ENCODE results near the gene FAM222B. TPM values are rescaled to one million over a fixed set of nuclear protein-coding genes. Genes with fewer than 3 reads are reported as not detected.

Gene FAM222B
- total and polyA plus RNA-seq, 9 of the 15 experiments (the other 6 are each of a cell fraction or from before 2014, with no cell fraction given): 4.0 to 34.6 (median 7.5) TPM

DNA sequence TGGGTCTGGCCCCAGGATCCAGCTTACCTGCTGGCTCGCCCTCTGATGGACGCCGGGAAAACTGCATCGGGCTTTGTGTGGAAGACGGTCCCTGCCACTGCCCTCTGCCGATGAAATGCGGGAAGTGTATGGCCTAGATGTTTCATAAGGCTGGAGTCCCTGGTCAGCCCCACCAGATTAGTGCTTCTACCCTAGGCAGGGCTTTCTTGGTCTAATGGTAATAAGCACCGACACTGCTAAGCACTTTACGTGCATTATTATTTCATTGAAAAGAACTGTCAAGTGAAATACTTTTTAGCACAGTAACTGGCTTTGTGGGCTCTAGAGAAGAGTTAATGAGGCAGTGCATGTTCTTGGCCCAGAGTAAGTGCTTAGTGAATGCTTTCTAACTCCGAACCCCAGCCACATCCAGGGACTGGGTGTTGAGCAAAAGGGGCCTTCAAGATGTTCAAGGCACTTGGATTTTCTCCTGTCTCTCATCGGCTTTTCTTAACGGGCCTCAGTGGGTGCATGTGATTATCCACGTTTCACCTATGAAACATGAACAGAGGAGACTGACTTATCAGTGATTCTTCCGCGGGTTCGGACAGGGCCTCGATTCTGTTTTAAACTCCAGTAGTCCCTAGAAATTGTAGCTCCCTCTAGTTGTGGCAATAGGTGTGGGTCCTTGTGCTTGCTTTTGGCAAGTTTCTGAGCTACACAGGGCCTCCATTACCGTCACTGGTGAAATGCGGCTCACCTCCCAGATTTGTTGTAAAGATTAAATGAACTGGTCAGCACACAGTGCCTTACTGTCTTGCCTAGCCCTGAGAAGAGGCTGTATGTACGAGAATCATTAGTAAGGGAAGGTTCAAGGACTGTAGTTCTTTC, 92.2 kb downstream of the FAM222B start:
- H2AFZ ChIP-seq (ENCODE audit: low read depth, low read length): no peak overlapping the region
- intact Hi-C loops (cut with micrococcal nuclease) (loop anchor here (1.0 kb wide), 1 partner anchor 23 kb away; no protein-coding TSS in a partner anchor), in situ Hi-C loops (cut with MboI) (no loop called here)
- no peaks in the 10 kb centered on the region for H3K27me3 ChIP-seq (ENCODE audit: control insufficient read depth in 2 of 2, insufficient read depth in 2 of 2, low read length in 2 of 2)
- ATAC-seq (peak; percentile 87), FAIRE-seq (peak; percentile 99), DNase-seq (ENCODE audit: extremely low read depth in 1 of 4, low spot score in 3 of 4) (peak; percentile 80 to 98 (median 87))
- TSS peak; percentile 13 for BruUV-seq (replicated peaks)
- H3K9ac ChIP-seq (ENCODE audit: insufficient read depth in 1 of 2, low read depth in 2 of 2, low read length in 2 of 2): peak overlapping the region; percentile 9 to 49; a peak in 1 of 4 replicates
- ChIA-PET CTCF (ENCODE audit: low intra/inter-chr PET ratio) (interaction anchor here (0.6 to 6.8 kb wide), 9 partner anchors 15 to 152 kb away, joined by 3 to 117 read pairs (median 4); partner anchors contain the start of genes DHRS13, NEK8 and TLCD1), POLR2A (interaction anchor here (0.6 to 17.4 kb wide), 22 partner anchors 8 to 201 kb away, joined by 3 to 367 read pairs (median 4); partner anchors contain the start of genes NEK8, PHF12, RPL23A and TLCD1)
- H3K79me2 ChIP-seq (ENCODE audit: control insufficient read depth, insufficient read depth, low read length): peaks cover 46% of the 10 kb centered on the region
- H3K36me3 ChIP-seq (ENCODE audit: control insufficient read depth, insufficient read depth, low read length): peaks cover 68% of the 10 kb centered on the region
- H3K4me1 ChIP-seq (replicated peaks in 1 of 2; ENCODE audit: control insufficient read depth in 2 of 2, insufficient read depth in 2 of 2, low read length in 2 of 2): peaks cover 20 to 36% of the 10 kb centered on the region in 2 experiments
- peaks cover under 1% of the 10 kb centered on the region for H3K9me1 ChIP-seq (ENCODE audit: control insufficient read depth, insufficient read depth, low read length)
- peak overlapping the region; percentile 22 for H3K4me2 ChIP-seq (ENCODE audit: insufficient read depth, low read length)
- H3K4me3 ChIP-seq: no peak overlapping the region
- no peaks in the 10 kb centered on the region for H3K9me3 ChIP-seq (replicated peaks; ENCODE audit: control insufficient read depth, insufficient read depth, low read depth, low read length)
- H3K27ac ChIP-seq (ENCODE audit: extremely low read depth, low read depth, low read length): peak overlapping the region; percentile 37; the same call in 2 of the 3 replicates
- 27% methylated on average over 20 of the region's 20 CpGs for WGBS (ENCODE audit: insufficient coverage, low coverage, missing lambda C conversion rate)
- peaks cover 21% of the 10 kb centered on the region for H4K20me1 ChIP-seq (replicated peaks; ENCODE audit: control insufficient read depth, insufficient read depth, low read length)
- peak; percentile 55; the same call in 1 of the 2 replicates for TF ChIP-seq TARDBP (IDR thresholded peaks at IDR 0.05)
- TF ChIP-seq, protein P1, sequence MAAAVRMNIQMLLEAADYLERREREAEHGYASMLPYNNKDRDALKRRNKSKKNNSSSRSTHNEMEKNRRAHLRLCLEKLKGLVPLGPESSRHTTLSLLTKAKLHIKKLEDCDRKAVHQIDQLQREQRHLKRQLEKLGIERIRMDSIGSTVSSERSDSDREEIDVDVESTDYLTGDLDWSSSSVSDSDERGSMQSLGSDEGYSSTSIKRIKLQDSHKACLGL (CRISPR knock-in tag; IDR thresholded peaks at IDR 0.05; ENCODE audit: borderline replicate concordance, poor library complexity, severe bottlenecking): no peak
- TF ChIP-seq, protein P2, sequence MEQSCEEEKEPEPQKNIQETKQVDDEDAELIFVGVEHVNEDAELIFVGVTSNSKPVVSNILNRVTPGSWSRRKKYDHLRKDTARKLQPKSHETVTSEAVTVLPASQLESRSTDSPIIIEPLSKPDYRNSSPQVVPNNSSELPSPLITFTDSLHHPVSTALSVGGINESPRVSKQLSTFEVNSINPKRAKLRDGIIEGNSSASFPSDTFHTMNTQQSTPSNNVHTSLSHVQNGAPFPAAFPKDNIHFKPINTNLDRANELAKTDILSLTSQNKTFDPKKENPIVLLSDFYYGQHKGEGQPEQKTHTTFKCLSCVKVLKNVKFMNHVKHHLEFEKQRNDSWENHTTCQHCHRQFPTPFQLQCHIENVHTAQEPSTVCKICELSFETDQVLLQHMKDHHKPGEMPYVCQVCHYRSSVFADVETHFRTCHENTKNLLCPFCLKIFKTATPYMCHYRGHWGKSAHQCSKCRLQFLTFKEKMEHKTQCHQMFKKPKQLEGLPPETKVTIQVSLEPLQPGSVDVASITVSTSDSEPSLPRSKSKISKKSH (CRISPR knock-in tag; IDR thresholded peaks at IDR 0.05): no peak
- no peak for TF ChIP-seq ZNF324 (CRISPR knock-in tag; IDR thresholded peaks at IDR 0.05)
- TF ChIP-seq, protein P3, sequence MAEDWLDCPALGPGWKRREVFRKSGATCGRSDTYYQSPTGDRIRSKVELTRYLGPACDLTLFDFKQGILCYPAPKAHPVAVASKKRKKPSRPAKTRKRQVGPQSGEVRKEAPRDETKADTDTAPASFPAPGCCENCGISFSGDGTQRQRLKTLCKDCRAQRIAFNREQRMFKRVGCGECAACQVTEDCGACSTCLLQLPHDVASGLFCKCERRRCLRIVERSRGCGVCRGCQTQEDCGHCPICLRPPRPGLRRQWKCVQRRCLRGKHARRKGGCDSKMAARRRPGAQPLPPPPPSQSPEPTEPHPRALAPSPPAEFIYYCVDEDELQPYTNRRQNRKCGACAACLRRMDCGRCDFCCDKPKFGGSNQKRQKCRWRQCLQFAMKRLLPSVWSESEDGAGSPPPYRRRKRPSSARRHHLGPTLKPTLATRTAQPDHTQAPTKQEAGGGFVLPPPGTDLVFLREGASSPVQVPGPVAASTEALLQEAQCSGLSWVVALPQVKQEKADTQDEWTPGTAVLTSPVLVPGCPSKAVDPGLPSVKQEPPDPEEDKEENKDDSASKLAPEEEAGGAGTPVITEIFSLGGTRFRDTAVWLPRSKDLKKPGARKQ (CRISPR knock-in tag; IDR thresholded peaks at IDR 0.05): no peak
- TF ChIP-seq HDAC3 (IDR thresholded peaks at IDR 0.05; ENCODE audit: borderline replicate concordance, partially characterized antibody): no peak
- TF ChIP-seq SRF (CRISPR knock-in tag; IDR thresholded peaks at IDR 0.05): no peak
- TF ChIP-seq RB1 (IDR thresholded peaks at IDR 0.05; ENCODE audit: low read depth): peak; percentile 96
- TF ChIP-seq, protein P4, sequence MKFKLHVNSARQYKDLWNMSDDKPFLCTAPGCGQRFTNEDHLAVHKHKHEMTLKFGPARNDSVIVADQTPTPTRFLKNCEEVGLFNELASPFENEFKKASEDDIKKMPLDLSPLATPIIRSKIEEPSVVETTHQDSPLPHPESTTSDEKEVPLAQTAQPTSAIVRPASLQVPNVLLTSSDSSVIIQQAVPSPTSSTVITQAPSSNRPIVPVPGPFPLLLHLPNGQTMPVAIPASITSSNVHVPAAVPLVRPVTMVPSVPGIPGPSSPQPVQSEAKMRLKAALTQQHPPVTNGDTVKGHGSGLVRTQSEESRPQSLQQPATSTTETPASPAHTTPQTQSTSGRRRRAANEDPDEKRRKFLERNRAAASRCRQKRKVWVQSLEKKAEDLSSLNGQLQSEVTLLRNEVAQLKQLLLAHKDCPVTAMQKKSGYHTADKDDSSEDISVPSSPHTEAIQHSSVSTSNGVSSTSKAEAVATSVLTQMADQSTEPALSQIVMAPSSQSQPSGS (CRISPR knock-in tag; IDR thresholded peaks at IDR 0.05): no peak
- peak; percentile 48; the same call in 1 of the 2 replicates for TF ChIP-seq POLR2A (conservative IDR thresholded peaks at IDR 0.05)
- no peak for TF ChIP-seq CBFA2T3 (IDR thresholded peaks at IDR 0.05)

Measured in K562 (cell line).